Neural cell (in vitro differentiated cells): ENCODE results near the gene ASIC3. TPM values are rescaled to one million over a fixed set of nuclear protein-coding genes. Genes with fewer than 3 reads are reported as not detected.

Experiments
- H2AFZ ChIP-seq: fragments of 200-600, 300-800 bp; sonication (generic), shearing (Covaris generic); 2 replicates; pipeline ENCODE4 v1.6.0; 2014; ENCODE audit warnings: low read depth, mild to moderate bottlenecking, antibody characterized with exemption, low read length, moderate library complexity
- H3F3A ChIP-seq: fragments of 200-600 bp; shearing (Covaris generic); 2 replicates; pipeline ENCODE4 v1.6.1; 2016; ENCODE audit warnings: mild to moderate bottlenecking, moderate library complexity, mixed read lengths, antibody characterized with exemption, low read length; ENCODE audit not compliant: insufficient read depth, poor library complexity, severe bottlenecking
- H3K27ac ChIP-seq: fragments of 200-600, 300-800 bp; sonication (generic), shearing (Covaris generic); 2 replicates; pipeline ENCODE4 v1.5.1; 2014; ENCODE audit warnings: mild to moderate bottlenecking, low read length, moderate library complexity
- H3K27me3 ChIP-seq: fragments of 300-800, 200-600 bp; sonication (generic), shearing (Covaris generic); 2 replicates; pipeline ENCODE4 v1.6.0; 2014; ENCODE audit warnings: mild to moderate bottlenecking, low read depth, low read length, moderate library complexity; ENCODE audit not compliant: insufficient read depth
- H3K36me3 ChIP-seq: fragments of 300-800, 200-600 bp; sonication (generic), shearing (Covaris generic); 2 replicates; pipeline ENCODE4 v1.5.1; 2014; ENCODE audit warnings: mild to moderate bottlenecking, antibody characterized with exemption, low read length, moderate library complexity; ENCODE audit not compliant: insufficient read depth
- H3K4me2 ChIP-seq: fragments of 300-800, 200-600 bp; sonication (generic), shearing (Covaris generic); 2 replicates; pipeline ENCODE4 v1.6.0; 2014; ENCODE audit warnings: mild to moderate bottlenecking, low read length
- H3K4me3 ChIP-seq: fragments of 300-800, 200-600 bp; sonication (generic), shearing (Covaris generic); 2 replicates; pipeline ENCODE4 v1.5.1; 2014; ENCODE audit warnings: mild to moderate bottlenecking, low read length, moderate library complexity
- H3K79me2 ChIP-seq: fragments of 200-600 bp; shearing (Covaris generic); replicated peaks from 2 replicates; pipeline ENCODE4 v1.6.0; 2014; ENCODE audit warnings: mild to moderate bottlenecking, low read length, moderate library complexity; ENCODE audit not compliant: insufficient read depth
- H3K9ac ChIP-seq: fragments of 300-800, 200-600 bp; sonication (generic), shearing (Covaris generic); 2 replicates; pipeline ENCODE4 v1.6.1; 2016; ENCODE audit warnings: mild to moderate bottlenecking, low read length, mixed read lengths
- H3K9me2 ChIP-seq: fragments of 200-600 bp; shearing (Covaris generic); 2 replicates; pipeline ENCODE4 v1.6.1; 2016; ENCODE audit warnings: mild to moderate bottlenecking, low read length, mixed read lengths; ENCODE audit not compliant: insufficient read depth
- H3K9me3 ChIP-seq: fragments of 200-600, 300-800 bp; sonication (generic), shearing (Covaris generic); 2 replicates; pipeline ENCODE4 v1.6.1; 2016; ENCODE audit warnings: mild to moderate bottlenecking, mixed run types, low read length, moderate library complexity, mixed read lengths
- H4K20me1 ChIP-seq: fragments of 200-600 bp; shearing (Covaris generic); 2 replicates; pipeline ENCODE4 v1.6.1; 2016; ENCODE audit warnings: mild to moderate bottlenecking, mixed run types; ENCODE audit not compliant: insufficient read depth
- CTCF ChIP-seq: fragments of 450-650 bp; IDR thresholded peaks from 2 replicates; pipeline ENCODE4 v1.5.1; 2014; ENCODE audit warnings: antibody characterized with exemption, mild to moderate bottlenecking, moderate library complexity; ENCODE audit not compliant: poor library complexity, severe bottlenecking
- EP300 ChIP-seq: fragments of 450-650 bp; conservative IDR thresholded peaks from 2 replicates; pipeline ENCODE4 v1.6.1; 2014; ENCODE audit warnings: antibody characterized with exemption, mild to moderate bottlenecking, moderate library complexity; ENCODE audit not compliant: poor library complexity, severe bottlenecking
- EZH2 ChIP-seq: fragments of 200-600, 300-800 bp; shearing (Covaris generic), sonication (generic); IDR thresholded peaks from 2 replicates; pipeline ENCODE4 v1.6.1; 2014; ENCODE audit warnings: antibody characterized with exemption, low read length, borderline replicate concordance, mild to moderate bottlenecking; ENCODE audit not compliant: insufficient read depth, poor library complexity, severe bottlenecking
- MXI1 ChIP-seq: fragments of 450-650 bp; conservative IDR thresholded peaks from 2 replicates; pipeline ENCODE4 v1.6.1; 2014; ENCODE audit warnings: antibody characterized with exemption, mild to moderate bottlenecking; ENCODE audit not compliant: poor library complexity, severe bottlenecking
- POLR2AphosphoS5 ChIP-seq: IDR thresholded peaks from 2 replicates; pipeline ENCODE4 v1.6.1; 2012
- RAD21 ChIP-seq: fragments of 450-650 bp; conservative IDR thresholded peaks from 2 replicates; pipeline ENCODE4 v1.6.1; 2014; ENCODE audit warnings: antibody characterized with exemption, mild to moderate bottlenecking, moderate library complexity
- REST ChIP-seq: IDR thresholded peaks from 2 replicates; pipeline ENCODE4 v1.6.1; 2012; ENCODE audit warnings: borderline replicate concordance
- SMC3 ChIP-seq: fragments of 450-650 bp; conservative IDR thresholded peaks from 2 replicates; pipeline ENCODE4 v1.6.1; 2014; ENCODE audit warnings: antibody characterized with exemption, mild to moderate bottlenecking, moderate library complexity; ENCODE audit not compliant: poor library complexity
- TAF1 ChIP-seq: IDR thresholded peaks from 2 replicates; pipeline ENCODE4 v1.6.1; 2012; ENCODE audit warnings: low read depth
- polyA plus RNA-seq: library from polyadenylated mRNA; depleted of rRNA; stranded (reverse); fragments of >200 nt; gene quantifications from 2 replicates; pipeline ENCODE4 v1.2.3, GENCODE V29; 2014

Gene ASIC3
- polyA plus RNA-seq, 1 donor from 2014 or later: 3.3 TPM

DNA sequence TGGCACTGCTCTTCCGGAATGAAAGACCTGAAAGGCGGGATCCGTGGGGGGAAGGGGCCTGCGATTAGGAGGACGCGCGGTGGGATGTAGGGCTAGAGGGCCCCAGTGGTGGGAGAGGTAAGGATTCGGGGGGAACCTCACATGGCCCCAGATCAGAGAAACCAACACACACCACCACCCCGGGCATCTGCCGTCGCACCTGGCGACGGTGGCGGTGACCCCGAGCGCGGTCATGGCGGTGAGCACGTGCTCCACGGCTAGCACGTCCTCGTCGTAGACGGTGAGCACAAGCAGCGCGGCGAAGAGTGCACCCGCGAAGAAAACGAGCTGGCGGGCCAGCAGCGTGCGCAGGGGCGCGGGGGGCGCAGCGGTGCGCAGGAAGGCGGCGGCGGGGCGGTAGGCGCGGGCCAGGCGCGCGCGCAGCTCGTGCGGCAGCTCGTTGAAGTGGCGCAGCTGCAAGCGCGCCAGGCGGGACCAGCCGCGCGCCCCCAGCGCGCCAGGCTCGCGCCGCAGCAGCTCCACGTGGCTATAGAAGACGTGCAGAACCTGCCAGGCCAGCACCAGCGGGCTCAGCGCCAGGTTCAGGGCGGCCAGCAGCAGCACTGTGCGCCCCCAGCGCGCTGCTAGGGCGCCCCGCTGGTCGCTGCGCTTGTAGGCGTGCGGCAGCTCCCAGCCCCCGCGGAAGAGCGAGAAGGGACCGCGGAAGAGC lies 29.8 kb upstream of the ASIC3 start:
- Histone ChIP-seq H3K4me3 (peak overlapping the region; percentile 61), H3K9me3 (no peaks in the 10 kb centered on the region), H3K36me3 (no peaks in the 10 kb centered on the region), H3K27me3 (peaks cover 25% of the 10 kb centered on the region), H3K9me2 (no peaks in the 10 kb centered on the region), H3K79me2 (no peaks in the 10 kb centered on the region), H2AFZ (no peak overlapping the region), H3K4me2 (no peak overlapping the region), H4K20me1 (no peaks in the 10 kb centered on the region), H3K27ac (no peak overlapping the region), H3F3A (no peaks in the 10 kb centered on the region), H3K9ac (peak overlapping the region; percentile 31)
- TF ChIP-seq EZH2 (no peak), CTCF (peak; percentile 19), TAF1 (no peak), REST (no peak), MXI1 (peak; percentile 67), POLR2AphosphoS5 (no peak), SMC3 (peak; percentile 49), EP300 (no peak), RAD21 (peak; percentile 9)

- TF ChIP-seq TAF1: no peak
- TF ChIP-seq RAD21: no peak
- TF ChIP-seq SMC3: no peak
- H4K20me1 ChIP-seq: no peaks in the 10 kb centered on the region
- no peak overlapping the region for H3K27ac ChIP-seq
- no peak overlapping the region for H3K9ac ChIP-seq
- H2AFZ ChIP-seq: no peak overlapping the region
- peak overlapping the region; percentile 58 for H3K4me3 ChIP-seq
- H3K79me2 ChIP-seq: no peaks in the 10 kb centered on the region
- H3F3A ChIP-seq: no peaks in the 10 kb centered on the region
- no peaks in the 10 kb centered on the region for H3K9me3 ChIP-seq
- no peaks in the 10 kb centered on the region for H3K36me3 ChIP-seq
- H3K4me2 ChIP-seq: no peak overlapping the region
- no peaks in the 10 kb centered on the region for H3K9me2 ChIP-seq
- H3K27me3 ChIP-seq: peaks cover 25% of the 10 kb centered on the region
These were observed 29.2 kb upstream of the ASIC3 start for GRCh38 chr7:151019130-151019447.
